ENCODE data around the gene MAGEA12.
"Not testable (repeated sequence)": the region's sequence is repeated elsewhere in the genome, so short reads cannot be mapped to it uniquely, and the experiment has no call there.

Gene MAGEA12, protein sequence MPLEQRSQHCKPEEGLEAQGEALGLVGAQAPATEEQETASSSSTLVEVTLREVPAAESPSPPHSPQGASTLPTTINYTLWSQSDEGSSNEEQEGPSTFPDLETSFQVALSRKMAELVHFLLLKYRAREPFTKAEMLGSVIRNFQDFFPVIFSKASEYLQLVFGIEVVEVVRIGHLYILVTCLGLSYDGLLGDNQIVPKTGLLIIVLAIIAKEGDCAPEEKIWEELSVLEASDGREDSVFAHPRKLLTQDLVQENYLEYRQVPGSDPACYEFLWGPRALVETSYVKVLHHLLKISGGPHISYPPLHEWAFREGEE

DNA sequence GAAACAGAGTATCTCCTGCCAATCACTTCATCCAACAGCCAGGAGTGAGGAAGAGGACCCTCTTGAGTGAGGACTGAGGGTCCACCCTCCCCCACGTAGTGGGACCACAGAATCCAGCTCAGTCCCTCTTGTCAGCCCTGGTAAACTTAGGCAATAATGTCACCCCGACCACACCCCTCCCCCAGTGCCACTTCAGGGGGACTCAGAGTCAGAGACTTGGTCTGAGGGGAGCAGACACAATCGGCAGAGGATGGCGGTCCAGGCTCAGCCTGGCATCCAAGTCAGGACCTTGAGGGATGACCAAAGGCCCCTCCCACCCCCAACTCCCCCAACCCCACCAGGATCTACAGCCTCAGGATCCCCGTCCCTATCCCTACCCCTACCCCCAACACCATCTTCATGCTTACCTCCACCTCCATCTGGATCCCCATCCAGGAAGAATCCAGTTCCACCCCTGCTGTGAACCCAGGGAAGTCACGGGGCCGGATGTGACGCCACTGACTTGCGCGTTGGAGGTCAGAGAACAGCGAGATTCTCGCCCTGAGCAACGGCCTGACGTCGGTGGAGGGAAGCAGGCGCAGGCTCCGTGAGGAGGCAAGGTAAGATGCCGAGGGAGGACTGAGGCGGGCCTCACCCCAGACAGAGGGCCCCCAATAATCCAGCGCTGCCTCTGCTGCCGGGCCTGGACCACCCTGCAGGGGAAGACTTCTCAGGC, at the start of gene MAGEA12, which contains the start of gene CSAG1:
Gene MAGEA12, plus strand, starts transcription at position 497 of the 715 bp plus-strand sequence. CDS start 2,405 bp downstream, outside the sequence.
Gene CSAG1, minus strand, starts transcription at position 461 of the 715 bp plus-strand sequence. CDS start 1,261 bp downstream, outside the sequence.
- H3K4me1 ChIP-seq = no peaks in the 10 kb centered on the region
- no peak for TF ChIP-seq CTCF (IDR thresholded peaks at IDR 0.05)
- no peak within 1 kb of the TSS for H3K4me2 ChIP-seq (ENCODE audit: low read length)

GRCh38 chrX:152697952-152698931, 35.3 kb upstream of the MAGEA12 start, which contains the start of gene MAGEA3:
MAGEA3 (plus strand) TSS chrX:152698794; CDS start chrX:152700833, 2,039 bp downstream.
- H2AFZ ChIP-seq; H3K36me3 ChIP-seq (ENCODE audit: control insufficient read depth, insufficient read depth, low read length); H3K4me1 ChIP-seq; H3K27me3 ChIP-seq (ENCODE audit: control insufficient read depth, insufficient read depth, low read length); H3K9me3 ChIP-seq (ENCODE audit: control insufficient read depth, low read length); H3K79me2 ChIP-seq; H3K4me3 ChIP-seq (ENCODE audit: low read depth, low read length); H3K4me2 ChIP-seq (ENCODE audit: low read length); H3K27ac ChIP-seq; H3K9ac ChIP-seq: not testable (repeated sequence)

More for the DNA sequence above, at the start of gene MAGEA12, which contains the start of gene CSAG1:
- H3K36me3 ChIP-seq (ENCODE audit: control insufficient read depth, insufficient read depth, low read length) = no peaks in the 10 kb centered on the region
- no peak within 1 kb of the TSS for H3K4me3 ChIP-seq (ENCODE audit: low read depth, low read length)
- no peak within 1 kb of the TSS for H3K9ac ChIP-seq
- no peaks in the 10 kb centered on the region for H3K79me2 ChIP-seq
- no peak within 1 kb of the TSS for H2AFZ ChIP-seq
- H3K9me3 ChIP-seq (ENCODE audit: control insufficient read depth, low read length) = no peaks in the 10 kb centered on the region
- no peaks in the 10 kb centered on the region for H3K27me3 ChIP-seq (ENCODE audit: control insufficient read depth, insufficient read depth, low read length)
- H3K27ac ChIP-seq = no peak within 1 kb of the TSS

DNA sequence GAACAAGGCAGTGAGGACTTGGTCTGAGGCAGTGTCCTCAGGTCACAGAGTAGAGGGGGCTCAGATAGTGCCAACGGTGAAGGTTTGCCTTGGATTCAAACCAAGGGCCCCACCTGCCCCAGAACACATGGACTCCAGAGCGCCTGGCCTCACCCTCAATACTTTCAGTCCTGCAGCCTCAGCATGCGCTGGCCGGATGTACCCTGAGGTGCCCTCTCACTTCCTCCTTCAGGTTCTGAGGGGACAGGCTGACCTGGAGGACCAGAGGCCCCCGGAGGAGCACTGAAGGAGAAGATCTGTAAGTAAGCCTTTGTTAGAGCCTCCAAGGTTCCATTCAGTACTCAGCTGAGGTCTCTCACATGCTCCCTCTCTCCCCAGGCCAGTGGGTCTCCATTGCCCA, 33.2 kb upstream of the MAGEA12 start:
- H3K27ac ChIP-seq; H3K36me3 ChIP-seq (ENCODE audit: control insufficient read depth, insufficient read depth, low read length); H3K79me2 ChIP-seq; H3K27me3 ChIP-seq (ENCODE audit: control insufficient read depth, insufficient read depth, low read length); H2AFZ ChIP-seq; H3K4me2 ChIP-seq (ENCODE audit: low read length); H3K4me3 ChIP-seq (ENCODE audit: low read depth, low read length); H3K4me1 ChIP-seq; H3K9me3 ChIP-seq (ENCODE audit: control insufficient read depth, low read length); H3K9ac ChIP-seq: not testable (repeated sequence)

- not testable (repeated sequence) for H3K27me3 ChIP-seq (ENCODE audit: control insufficient read depth, insufficient read depth, low read length); H3K79me2 ChIP-seq; H3K4me1 ChIP-seq; H3K36me3 ChIP-seq (ENCODE audit: control insufficient read depth, insufficient read depth, low read length); H3K9me3 ChIP-seq (ENCODE audit: control insufficient read depth, low read length); H3K27ac ChIP-seq; H3K9ac ChIP-seq; H3K4me3 ChIP-seq (ENCODE audit: low read depth, low read length); H2AFZ ChIP-seq; H3K4me2 ChIP-seq (ENCODE audit: low read length)
Measured at GRCh38 chrX:152706500-152706899, 27.1 kb upstream of the MAGEA12 start.

DNA sequence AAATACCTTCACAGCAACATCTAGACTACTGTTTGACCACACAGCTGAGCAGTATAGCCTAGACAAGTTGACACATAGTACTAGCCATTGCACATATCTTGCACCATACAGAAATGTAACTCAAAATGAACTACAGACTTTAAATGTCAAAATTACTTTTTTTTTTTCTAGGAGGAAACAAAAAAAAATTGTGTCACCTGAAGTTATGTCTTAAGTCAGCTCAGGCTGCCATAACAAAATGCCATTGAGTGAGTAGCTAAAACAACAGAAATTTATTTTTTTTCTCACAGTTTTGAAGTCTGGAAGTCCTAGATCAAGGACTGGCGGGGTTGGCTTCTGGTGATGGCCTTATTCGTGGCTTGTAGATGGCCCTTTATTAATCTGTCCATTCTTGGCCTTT, 24.4 kb upstream of the MAGEA12 start, which contains the start of gene CSAG2:
Gene CSAG2, minus strand, starts transcription at position 101 of the 400 bp plus-strand sequence. CDS start 161 bp downstream, outside the sequence.
- not testable (repeated sequence) for H3K9ac ChIP-seq; H3K79me2 ChIP-seq; H3K4me3 ChIP-seq (ENCODE audit: low read depth, low read length); H3K4me1 ChIP-seq; H2AFZ ChIP-seq; H3K9me3 ChIP-seq (ENCODE audit: control insufficient read depth, low read length); H3K27me3 ChIP-seq (ENCODE audit: control insufficient read depth, insufficient read depth, low read length); H3K36me3 ChIP-seq (ENCODE audit: control insufficient read depth, insufficient read depth, low read length); H3K27ac ChIP-seq; H3K4me2 ChIP-seq (ENCODE audit: low read length)

GRCh38 chrX:152713195-152713594, 20.4 kb upstream of the MAGEA12 start:
- H3K4me1 ChIP-seq; H3K27me3 ChIP-seq (ENCODE audit: control insufficient read depth, insufficient read depth, low read length); H3K4me3 ChIP-seq (ENCODE audit: low read depth, low read length); H3K79me2 ChIP-seq; H3K9ac ChIP-seq; H3K27ac ChIP-seq; H3K4me2 ChIP-seq (ENCODE audit: low read length); H2AFZ ChIP-seq; H3K36me3 ChIP-seq (ENCODE audit: control insufficient read depth, insufficient read depth, low read length); H3K9me3 ChIP-seq (ENCODE audit: control insufficient read depth, low read length): not testable (repeated sequence)

GRCh38 chrX:152713815-152714787, 19.5 kb upstream of the MAGEA12 start, which contains the start of gene MAGEA2B:
MAGEA2B (plus strand) TSS chrX:152714628; CDS start chrX:152717107, 2,479 bp downstream.
- H3K27me3 ChIP-seq (ENCODE audit: control insufficient read depth, insufficient read depth, low read length); H3K9ac ChIP-seq; H3K27ac ChIP-seq; H3K4me1 ChIP-seq; H3K4me2 ChIP-seq (ENCODE audit: low read length); H3K79me2 ChIP-seq; H3K9me3 ChIP-seq (ENCODE audit: control insufficient read depth, low read length); H3K36me3 ChIP-seq (ENCODE audit: control insufficient read depth, insufficient read depth, low read length); H3K4me3 ChIP-seq (ENCODE audit: low read depth, low read length); H2AFZ ChIP-seq: not testable (repeated sequence)

Measured in parathyroid adenoma (tissue), 2 donors.